NCI-H82 (cell line): ENCODE data around the gene BICRAL.
"Not testable (repeated sequence)": the region's sequence is repeated elsewhere in the genome, so short reads cannot be mapped to it uniquely, and the experiment has no call there.

Source experiments
- DNase-seq: peaks from one replicate; lab custom pipeline; 2025; lab: John Stamatoyannopoulos, UW

BICRAL gene

DNA sequence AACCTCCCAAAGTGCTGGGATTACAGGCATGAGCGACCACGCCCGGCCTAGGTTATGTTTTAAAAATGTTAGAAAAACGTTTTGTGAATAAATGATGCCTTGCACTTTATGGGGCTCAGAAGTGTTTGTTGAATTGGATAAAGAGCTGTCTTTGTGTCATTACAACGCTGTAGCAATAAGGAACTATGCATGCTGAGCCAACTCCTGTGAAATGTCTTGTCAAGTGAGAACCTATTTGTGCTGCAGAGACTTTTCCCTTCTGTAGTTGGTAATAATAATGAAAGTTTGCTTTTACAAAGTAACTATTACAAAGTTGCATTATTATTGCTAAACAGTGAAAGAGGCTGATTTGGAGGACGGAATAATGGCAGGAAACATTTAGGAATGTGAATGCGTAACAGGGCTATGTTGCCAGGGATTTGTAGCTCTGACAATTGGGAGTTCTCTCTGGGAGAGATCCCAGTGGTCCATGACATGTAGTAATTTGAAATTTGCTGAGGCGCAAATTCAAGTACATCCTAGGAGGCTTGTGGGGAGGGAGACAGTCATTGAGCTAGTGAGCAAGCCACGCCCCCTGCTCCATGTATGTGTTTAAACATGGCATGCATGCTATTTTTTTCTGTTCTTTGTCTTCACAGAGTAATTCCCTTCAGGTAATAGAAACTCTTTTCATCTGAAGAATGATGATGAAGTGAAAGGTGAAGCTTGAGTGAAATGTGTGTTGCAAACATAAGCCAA lies 16.8 kb upstream of the BICRAL start:
- no peak for DNase-seq

DNA sequence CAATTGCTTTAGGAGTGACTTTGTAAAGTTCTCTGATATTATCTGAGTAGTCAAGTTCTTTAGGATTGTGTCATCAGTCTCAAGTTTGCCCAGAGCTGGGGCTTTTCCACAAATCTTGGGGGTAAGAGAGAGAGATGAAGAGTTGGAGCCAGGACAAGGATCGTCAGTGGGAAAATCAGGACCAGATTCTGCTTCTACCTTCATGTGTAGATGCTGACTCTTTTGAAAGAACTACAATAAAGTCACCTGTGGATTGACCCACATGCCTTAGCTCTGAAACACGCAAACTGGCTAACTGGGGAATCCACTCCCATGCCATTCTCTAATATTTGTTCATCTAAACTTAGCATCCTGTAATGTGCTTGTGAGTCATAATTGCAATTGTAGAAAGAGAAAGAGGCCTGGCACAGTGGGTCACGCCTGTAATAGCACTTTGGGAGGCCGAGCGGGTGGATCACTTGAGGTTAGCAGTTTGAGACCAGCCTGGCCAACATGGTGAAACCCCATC lies 15.6 kb upstream of the BICRAL start:
- DNase-seq = no peak

DNA sequence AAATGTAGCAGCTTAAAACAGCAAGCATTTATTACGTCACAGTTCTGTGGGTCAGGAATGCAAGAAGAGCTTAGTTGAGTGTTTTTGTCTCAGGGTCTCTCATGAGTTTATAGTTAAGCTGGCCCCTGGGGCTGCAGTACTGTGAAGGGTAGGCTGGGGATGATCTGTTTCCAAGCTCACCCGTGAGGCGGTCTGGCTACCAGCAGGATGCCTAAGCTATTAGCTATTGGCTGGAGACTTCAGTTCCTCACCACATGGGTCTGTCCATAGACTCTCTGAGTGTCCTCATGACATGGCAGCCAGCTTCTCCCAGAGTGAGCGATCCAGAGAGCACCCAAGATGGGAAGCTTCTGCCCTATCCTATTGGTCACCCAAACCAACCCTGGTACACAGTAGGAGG lies 12.8 kb upstream of the BICRAL start:
- no peak for DNase-seq

DNA sequence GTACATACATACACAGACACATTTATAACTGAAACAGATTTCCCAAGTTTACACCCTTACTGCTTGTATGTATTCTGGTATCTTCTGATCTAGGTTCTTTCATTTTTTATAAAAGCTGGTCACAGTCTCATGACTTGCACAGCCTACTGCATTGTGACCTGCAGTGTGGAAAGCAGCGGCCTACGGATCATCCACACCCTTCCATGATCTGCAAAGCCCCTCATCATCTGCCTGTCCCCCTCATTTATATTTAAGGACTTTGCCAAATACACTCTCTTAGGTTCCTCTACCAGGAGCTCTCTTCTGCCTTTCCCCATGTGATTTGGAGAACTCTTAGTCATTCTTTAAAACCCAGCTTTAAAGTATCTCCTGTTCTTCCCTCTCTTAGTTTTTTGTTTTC lies 12.0 kb upstream of the BICRAL start:
- no peak for DNase-seq

DNA sequence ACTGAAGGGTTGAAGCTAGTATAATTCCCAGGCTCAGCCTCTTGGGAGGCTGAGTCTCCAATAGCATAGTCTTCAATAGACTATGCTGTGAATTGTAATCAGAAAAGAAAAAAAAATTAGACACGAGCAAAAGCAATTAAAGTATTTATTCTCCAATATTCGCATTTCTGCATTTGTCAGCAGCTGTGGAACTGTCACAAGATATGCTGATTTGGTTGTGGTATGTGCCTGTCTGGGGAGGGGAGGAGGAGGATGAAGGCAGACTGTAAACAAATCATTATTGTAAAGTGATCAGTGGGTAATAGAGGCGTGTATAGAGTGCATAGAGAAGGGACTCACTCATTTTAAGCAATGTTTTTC lies 10.1 kb upstream of the BICRAL start:
- no peak for DNase-seq

DNA sequence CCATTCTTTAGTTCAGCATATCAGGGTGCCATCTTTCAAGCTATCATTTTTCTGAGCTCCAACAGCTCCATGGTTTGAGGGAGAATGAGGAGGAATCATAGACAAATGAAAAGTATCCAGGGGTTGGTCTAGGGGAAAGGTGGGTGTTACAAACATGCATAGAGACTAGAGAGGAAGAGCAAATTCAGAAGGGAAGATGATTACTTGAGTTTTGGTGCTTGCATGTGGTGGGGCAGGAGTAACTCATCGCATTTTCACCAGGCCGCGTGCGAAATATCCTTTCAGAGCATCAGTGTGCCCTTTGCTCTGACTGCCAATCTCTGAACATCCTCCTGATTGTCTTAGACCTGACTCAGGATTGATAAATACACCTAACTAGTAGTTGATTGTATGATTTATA lies 7.7 kb upstream of the BICRAL start:
- DNase-seq = no peak

DNA sequence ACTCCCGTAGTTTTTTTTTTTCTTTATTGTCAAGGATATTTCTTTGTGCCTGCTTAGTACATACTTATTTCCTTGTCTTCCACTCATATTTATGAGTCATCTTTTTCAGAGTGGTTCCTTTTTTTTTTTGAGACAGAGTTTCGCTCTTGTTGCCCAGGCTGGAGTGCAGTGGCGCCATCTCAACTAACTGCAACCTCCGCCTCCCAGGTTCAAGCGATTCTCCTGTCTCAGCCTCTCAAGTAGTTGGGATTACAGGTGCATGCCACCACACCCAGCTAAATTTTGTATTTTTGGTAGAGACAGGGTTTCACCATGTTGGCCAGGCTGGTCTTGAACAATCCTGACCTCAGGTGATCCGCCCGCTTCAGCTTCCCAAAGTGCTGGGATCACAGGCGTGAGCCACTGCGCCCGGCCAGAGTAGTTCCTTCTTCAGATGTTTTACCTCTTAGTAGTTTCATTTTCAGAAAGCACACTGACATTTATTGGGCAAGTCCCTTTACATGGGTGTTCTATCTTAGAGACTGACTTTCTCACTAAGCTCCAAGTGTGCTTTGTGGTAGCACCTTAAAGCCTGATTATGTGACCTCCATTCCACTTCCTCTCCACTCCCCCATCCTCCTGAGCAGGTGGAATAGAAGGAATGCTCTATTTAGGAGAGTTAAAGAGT lies 6.9 kb upstream of the BICRAL start:
- not testable (repeated sequence) for DNase-seq

DNA sequence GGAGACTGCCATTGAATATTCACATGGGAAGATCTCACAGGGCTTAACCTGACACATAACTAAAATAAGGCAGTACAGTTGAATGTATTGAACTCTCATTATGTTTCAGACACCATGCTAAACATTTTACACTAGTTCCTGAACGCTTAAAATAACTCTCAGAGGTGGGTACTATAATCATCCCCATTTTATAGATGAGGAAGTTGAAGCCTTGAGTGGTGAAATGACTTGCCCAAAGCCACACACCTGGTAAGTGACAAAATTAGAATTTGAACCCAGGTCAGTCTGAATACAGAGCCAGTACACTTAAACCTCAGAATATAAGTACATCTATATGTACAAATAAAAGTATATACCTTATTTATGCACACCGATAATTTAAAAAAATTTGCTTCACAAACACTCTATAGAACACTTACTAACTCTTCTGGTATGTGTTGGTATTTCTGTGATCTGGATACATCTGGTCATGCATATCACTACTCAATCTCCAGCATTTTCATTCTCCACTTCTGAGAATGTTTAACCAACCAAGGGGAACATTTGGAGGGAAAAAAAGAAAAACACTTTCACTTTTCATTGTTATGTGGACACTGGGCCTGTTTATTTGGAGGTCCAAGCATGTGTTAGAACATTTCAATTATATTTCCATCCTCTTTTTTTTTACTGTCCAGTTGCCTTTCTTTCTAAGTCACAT lies 4.6 kb upstream of the BICRAL start:
- no peak for DNase-seq

DNA sequence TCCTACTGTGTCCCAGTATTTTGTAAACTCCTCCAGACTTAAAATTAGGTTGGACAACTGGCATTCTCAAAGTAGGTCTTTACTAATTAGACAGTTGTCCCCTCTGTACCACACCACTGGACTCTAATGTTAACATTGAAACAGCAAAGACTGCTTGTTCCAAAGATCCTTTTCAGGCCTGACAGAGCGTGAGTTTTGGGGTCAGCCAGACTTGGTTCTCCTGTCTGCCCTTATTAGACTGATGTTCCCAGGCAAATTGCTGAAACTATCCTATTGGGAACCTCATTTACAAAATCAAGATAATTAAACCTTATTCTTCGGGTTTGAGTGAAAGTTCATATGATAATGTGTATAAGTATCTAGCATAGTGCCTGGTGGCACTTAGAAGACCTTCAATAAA lies 3.7 kb upstream of the BICRAL start:
- no peak for DNase-seq

DNA sequence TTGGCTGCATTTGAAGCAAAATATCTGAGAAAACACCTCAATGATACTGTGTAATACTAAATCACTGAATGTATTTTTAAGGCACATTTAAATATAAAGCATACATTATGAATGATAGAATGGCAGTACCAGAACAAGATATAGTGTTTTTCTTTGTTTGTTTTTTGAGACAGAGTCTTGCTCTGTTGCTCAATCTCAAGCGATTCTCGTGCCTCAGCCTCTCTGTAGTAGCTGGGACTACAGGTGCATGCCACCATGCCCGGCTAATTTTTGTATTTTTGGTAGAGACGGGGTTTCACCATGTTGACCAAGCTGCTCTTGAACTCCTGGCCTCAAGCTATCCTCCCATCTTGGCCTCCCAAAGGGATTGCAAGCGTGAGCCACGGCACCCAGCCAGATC lies 2.3 kb upstream of the BICRAL start:
- DNase-seq = no peak

DNA sequence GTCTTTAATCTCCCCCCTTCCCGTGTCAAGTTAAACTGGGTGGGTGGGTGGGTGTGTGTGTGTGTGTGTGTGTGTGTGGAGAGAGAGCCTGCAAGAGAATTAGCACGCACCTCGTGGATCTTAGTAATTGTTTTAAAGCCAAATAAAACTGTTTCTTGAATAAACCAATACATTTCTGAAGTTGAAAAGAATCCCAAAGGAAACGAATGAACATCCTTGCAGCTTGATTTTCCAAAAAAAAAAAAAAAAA lies 381 bp upstream of the BICRAL start:
- peak; percentile 61 for DNase-seq

DNA sequence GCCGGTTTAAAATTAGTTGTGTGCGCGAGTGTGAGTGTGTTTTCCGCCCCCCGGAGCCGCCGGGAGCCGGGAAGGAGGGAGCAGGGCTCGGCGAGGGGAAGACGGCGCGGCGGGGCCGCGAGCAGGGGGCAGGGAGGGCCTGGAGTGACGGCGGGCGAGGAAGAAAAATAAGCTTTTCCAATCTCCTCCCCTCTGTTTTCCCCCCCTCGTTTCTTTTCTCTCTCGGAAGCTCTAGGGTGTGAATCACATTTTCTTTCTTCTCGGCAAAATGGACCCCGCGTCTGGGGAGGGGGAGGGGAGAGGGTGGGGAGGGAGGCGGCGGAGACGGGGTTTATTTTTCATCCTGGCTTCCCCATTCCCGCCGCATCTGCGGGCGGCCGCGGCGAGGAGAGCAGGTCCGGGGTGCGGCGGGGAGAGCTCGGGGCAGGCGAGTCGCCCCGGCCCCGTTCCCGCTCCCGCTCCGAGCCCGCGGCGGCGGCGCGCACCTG lies 881 bp downstream of the BICRAL start:
- peak; percentile 89 for DNase-seq

DNA sequence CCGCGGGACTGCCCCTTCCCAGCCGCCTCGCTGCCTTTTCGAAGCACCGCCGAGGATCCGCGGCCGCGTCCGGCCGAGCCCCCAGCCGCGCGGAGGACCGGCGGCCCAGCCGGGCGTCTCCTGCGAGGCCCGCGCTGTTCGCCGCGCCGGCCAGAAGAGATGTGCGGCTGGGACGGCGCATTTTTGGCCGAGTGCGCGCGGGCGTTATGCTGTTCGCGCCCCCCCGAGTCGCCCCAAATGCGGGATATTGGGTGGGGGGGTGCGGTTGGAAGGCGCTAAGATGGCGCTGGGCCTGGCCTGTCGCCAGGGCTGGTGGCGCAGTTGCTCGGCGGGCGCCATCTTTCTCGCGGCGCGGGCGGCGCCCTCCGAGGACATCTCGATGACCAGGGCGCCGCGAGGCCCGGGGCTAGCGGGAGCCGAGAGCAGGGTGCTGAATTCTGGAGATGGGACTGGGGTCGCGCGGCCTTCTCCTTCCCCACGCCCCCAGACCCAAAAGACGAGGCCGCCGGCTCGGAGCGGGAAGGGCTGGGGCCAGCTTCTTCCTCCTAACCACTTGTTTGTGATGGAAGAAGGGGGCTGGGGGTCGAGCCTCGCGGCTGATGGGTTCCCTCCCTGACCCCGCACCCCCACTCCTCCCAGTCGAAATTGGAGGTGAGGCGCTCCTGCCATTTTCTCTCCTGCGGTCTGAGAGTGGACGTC lies 1.5 kb downstream of the BICRAL start:
- peak; percentile 72 for DNase-seq

DNA sequence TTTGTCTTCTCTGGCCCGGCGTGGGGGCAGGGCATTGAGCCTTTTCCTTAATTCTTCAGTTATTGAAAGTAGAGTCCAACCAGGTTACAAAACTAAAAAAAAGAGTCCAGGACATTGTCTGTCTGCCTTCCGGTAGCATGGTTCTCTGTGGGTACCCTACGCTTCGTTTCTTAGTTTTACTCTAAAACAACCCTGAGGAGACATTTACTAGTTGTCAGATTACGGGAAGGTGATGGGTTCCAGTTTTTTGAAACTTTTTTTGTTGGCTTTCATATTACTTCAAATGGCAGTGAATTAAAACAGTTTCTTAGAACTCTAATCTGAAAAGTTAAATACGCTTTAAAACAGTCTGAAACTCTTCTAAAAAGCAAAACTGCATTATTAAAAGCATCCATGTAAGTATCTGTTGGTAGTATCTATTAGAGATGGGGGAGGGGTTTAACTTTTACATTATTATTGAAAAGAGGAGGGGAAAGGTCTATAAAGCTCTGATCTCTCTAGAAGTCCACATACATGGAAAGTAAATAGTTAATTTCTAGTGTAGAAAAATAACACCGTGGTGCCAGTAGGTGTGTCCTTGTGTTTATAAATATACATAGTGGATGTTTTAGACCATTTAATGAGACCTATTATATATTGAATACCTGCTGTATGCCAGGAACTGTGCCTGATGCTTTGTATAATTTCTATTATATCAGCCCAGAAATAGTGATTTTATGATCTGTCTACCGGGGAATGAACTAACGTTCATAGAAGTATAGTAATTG lies 2.2 kb downstream of the BICRAL start:
- DNase-seq = peak; percentile 29

DNA sequence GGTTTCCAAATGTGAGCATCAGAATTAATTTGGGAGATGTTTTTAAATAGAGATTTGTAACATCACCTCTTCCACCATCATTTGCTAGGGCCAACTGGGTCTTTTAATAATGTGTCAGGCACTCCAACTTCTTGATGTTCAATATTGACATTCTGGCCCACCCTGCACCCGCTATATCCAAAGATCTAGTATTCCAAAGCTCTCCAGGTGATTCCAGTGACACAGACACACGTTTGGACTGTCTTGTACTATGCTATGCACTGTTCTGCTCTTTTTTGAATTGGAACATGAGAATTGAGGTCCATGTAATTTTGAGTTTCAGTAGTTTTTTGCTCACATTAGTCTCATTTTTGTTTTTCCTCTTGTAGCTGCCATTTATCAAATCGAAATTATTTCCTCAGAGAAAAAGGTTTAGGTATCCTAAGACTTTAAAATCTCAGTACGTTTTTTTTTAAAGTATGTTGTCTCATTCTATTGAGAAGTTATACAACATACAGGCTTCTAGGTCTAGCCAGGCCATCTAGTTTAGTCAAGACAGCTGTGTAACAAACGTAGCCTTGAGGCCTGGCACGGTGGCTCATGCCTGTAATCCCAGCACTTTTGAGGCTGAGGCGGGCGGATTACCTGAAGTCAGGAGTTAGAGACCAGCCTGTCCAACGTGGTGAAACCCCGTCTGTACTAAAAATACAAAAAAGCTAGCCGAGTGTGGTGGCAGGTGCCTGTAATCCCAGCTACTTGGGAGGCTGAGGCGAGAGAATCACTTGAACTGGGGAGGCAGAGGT lies 3.1 kb downstream of the BICRAL start:
- DNase-seq = peak; percentile 58

DNA sequence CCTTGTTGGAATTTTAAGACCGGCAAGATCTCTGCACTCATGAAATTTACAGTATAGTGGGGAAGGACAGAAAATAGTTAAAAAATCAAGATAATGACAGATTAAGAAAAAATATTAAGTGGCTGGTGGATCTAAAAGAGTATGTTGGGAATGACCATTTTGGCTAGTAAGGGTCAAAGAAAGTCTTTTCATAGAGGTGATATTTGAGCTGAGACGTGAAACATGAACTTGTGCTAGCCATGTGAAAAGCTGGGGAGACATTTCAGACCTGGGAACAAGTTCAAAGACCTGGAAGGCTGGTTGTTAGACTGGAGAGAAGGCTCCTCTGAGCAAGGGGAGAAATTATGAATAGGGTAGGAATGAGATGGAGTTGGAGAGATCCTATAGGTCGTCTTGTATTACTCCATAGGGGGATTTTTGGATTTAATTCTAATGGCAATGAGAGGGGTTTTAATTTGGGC lies 4.7 kb downstream of the BICRAL start:
- no peak for DNase-seq

DNA sequence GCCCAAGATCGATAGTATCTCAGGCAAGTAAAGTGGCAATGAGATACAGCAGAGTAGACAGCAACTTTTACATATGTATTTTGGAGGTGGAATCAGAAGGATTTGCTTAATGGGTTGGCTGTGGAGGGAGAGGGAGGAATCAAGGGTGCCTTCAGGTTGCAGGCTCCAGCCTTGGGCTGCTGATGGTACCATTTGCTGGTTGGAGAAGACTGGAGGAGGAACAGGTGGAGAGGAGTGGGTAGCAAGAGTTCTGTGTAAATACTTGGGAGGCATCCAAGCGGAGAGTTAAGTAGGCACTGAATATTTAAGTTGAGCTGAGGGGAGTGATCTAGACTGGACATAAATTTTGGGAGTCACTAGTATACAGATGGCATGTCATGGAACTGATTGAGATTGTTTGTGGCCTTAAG lies 5.2 kb downstream of the BICRAL start:
- peak; percentile 54 for DNase-seq

DNA sequence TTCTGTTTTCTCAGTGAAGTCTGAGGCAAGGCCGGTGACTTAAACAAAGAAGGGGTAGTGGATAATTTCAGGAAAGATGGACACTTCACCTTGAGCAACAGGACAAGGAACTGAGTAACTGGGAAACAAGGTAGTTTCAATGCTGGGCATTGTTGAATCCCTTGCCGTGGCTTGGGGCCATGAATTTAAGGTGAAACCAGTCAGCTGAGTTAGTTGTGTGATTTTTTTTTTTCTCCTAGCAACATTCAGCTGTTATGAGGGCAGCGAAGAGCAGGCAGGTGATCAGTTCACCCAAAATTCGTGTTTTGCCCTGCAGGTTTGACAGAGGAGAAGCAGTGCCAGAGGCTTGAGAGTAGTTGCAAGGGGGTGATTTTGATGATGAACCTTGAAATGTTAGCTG lies 6.8 kb downstream of the BICRAL start:
- no peak for DNase-seq

DNA sequence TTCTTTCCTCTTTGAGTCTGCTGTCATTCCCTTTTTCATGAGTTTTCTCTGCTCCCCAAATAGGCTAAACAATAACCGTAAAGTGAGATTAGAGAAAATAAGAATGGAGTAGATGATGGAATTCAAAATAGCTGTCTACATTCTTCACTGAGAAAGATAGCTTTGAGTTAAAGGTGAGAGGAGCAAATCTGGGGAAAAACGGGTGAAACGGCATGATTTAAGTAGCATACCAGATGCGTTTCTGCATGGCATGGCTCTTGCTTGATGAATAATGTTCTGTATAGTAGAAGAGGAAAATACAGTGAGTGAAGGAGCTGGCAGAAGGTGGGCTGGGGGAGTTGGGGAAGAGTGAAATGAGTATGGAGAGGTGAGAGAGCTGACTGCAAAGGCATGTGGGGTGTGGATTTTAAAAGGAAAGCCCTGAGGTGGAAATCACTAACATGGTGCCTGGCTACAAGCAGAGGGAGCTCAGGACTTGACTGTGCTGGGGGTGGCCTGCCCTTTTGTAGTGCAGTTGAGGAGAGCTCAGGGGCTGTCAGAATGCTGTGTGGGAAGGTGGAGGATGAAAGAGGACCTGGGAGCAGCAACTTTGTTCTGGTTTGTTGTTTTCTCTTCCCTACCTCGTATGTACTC lies 8.8 kb downstream of the BICRAL start:
- DNase-seq = peak; percentile 15

DNA sequence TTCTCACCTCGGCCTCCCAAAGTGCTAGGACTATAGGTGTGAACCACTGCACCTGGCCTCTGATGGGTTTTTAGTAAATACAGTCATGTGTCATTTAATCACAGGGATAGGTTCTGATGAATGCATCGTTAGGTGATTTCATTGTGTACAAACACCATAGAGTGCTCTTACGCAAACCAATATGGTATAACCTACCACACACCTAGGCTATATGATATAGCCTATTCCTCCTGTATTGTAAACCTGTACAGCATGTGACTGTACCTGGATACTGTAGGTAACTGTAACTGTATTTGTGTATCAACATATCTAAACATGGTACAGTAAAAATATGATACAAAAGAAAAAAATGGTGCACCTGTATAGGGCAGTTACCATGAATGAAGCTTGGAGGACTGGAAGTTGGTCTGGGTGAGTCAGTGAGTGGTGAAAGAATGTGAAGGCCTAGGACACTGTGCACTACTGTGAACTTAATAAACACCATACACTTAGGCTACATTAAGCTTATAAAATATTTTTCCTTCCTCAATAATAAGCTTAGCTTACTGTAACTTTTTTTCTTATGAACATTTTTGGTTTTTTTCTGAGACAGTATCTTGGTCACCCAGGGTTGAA lies 10.0 kb downstream of the BICRAL start:
- DNase-seq = no peak
